OCI-LY7 (cell line): ENCODE measurements around the gene PYGB. TPM values are rescaled to one million over a fixed set of nuclear protein-coding genes. Genes with fewer than 3 reads are reported as not detected.

Experiments
- BruUV-seq: library from RNA; stranded (reverse); fragments of 400-500 nt; replicated peaks from 2 replicates; lab custom pipeline; 2021; lab: Mats Ljungman, UMichigan
- CTCF ChIA-PET: fragments of 300-600 bp; sonication (Branson Sonifier 250); formaldehyde crosslinking; loops from one replicate; lab custom pipeline; 2022; ENCODE audit warnings: antibody characterized with exemption; ENCODE audit not compliant: unreplicated experiment; lab: Charles Lee
- POLR2A ChIA-PET: fragments of 300-600 bp; sonication (Branson Sonifier 250); formaldehyde crosslinking; loops from one replicate; lab custom pipeline; 2022; ENCODE audit warnings: antibody characterized with exemption; lab: Charles Lee
- DNase-seq: peaks from one replicate; pipeline ENCODE4 v3.0.0-alpha.2; 2015; ENCODE audit warnings: low spot score
- H2AFZ ChIP-seq: fragments of 200-600 bp; sonication (generic), shearing (Covaris generic); 2 replicates; pipeline ENCODE4 v1.6.1; 2014; ENCODE audit warnings: mild to moderate bottlenecking, antibody characterized with exemption, low read length, moderate library complexity
- H3K27ac ChIP-seq: fragments of 200-600 bp; sonication (generic); 2 replicates; pipeline ENCODE4 v1.5.1; 2014; ENCODE audit warnings: mixed run types, low read depth, mild to moderate bottlenecking, moderate library complexity, low read length, inconsistent platforms; ENCODE audit not compliant: poor library complexity, severe bottlenecking
- H3K36me3 ChIP-seq: fragments of 200-600 bp; sonication (generic); 2 replicates; pipeline ENCODE4 v1.6.1; 2014; ENCODE audit warnings: mild to moderate bottlenecking, antibody characterized with exemption, low read length, moderate library complexity, mixed read lengths; ENCODE audit not compliant: insufficient read depth
- H3K4me1 ChIP-seq: fragments of 200-600 bp; sonication (generic); 2 replicates; pipeline ENCODE4 v1.5.1; 2014; ENCODE audit warnings: mild to moderate bottlenecking, low read length; ENCODE audit not compliant: insufficient read depth, poor library complexity, severe bottlenecking
- H3K4me2 ChIP-seq: fragments of 200-600 bp; sonication (generic); 2 replicates; pipeline ENCODE4 v1.6.1; 2014; ENCODE audit warnings: mild to moderate bottlenecking, low read length
- H3K4me3 ChIP-seq: fragments of 200-600 bp; sonication (generic); 2 replicates; pipeline ENCODE4 v1.5.1; 2014; ENCODE audit warnings: mild to moderate bottlenecking, low read depth, low read length; ENCODE audit not compliant: poor library complexity, severe bottlenecking
- H3K79me2 ChIP-seq: fragments of 200-600 bp; sonication (generic); 2 replicates; pipeline ENCODE4 v1.6.1; 2016; ENCODE audit warnings: low read depth, mild to moderate bottlenecking, low read length, moderate library complexity, mixed read lengths; ENCODE audit not compliant: insufficient read depth
- H3K9me2 ChIP-seq: fragments of 200-600 bp; sonication (generic); 2 replicates; pipeline ENCODE4 v1.6.1; 2016; ENCODE audit warnings: mild to moderate bottlenecking, low read length, mixed read lengths; ENCODE audit not compliant: insufficient read depth
- H3K9me3 ChIP-seq: fragments of 200-600 bp; sonication (generic); 2 replicates; pipeline ENCODE4 v1.6.1; 2014; ENCODE audit warnings: mild to moderate bottlenecking, mixed run types, low read length, mixed read lengths
- H4K20me1 ChIP-seq: fragments of 200-600 bp; sonication (generic); 2 replicates; pipeline ENCODE4 v1.6.1; 2014; ENCODE audit warnings: mild to moderate bottlenecking, antibody characterized with exemption, low read length, moderate library complexity, mixed read lengths; ENCODE audit not compliant: insufficient read depth
- CTCF ChIP-seq: fragments of 200-600 bp; sonication (generic); conservative IDR thresholded peaks from 2 replicates; pipeline ENCODE4 v1.5.1; 2014; ENCODE audit warnings: mild to moderate bottlenecking, antibody characterized with exemption, low read length, moderate library complexity, mixed read lengths
- EZH2phosphoT487 ChIP-seq: fragments of 200-600 bp; sonication (generic); IDR thresholded peaks from 2 replicates; pipeline ENCODE4 v1.6.1; 2018; ENCODE audit warnings: low read depth, borderline replicate concordance, mild to moderate bottlenecking, mixed run types, antibody characterized with exemption, low read length, moderate library complexity, mixed read lengths
- intact Hi-C: fragments of 100-400 bp; cut with micrococcal nuclease; formaldehyde crosslinking; loops from one replicate; pipeline ENCODE4 v1.10.0; 2022; ENCODE audit not compliant: unreplicated experiment
- total RNA-seq, 2 experiments: library from RNA; depleted of rRNA in 1 of 2; stranded (reverse); fragments of >200 nt in 1 of 2; shearing (Covaris generic) in 1 of 2; gene quantifications; 2 replicates each; pipeline ENCODE4 v1.2.3, GENCODE V29; 2014 to 2022

Gene PYGB
- total RNA-seq, 2 experiments from 2014 or later = 4.9 to 7.0 TPM

DNA sequence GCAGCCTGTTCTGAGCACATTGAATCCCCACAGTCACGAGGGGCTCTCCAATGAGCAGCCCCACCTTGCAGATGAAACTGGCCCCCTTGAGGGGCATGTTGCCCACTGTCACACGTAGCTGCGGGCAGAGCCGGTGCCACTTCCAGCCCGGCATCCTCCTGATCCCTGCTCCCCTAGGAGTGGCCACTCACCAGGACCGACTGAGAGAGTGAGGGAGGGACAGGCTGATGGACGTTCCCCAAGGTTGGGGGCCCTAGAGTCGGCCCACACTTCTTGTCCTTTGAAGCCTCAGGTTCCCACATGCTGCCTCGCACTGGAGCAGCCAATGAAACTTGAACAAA, 41.9 kb upstream of the PYGB start:
- intact Hi-C loops = no loop called here

GRCh38 chr20:25206548-25206947, 41.3 kb upstream of the PYGB start:
- Histone ChIP-seq H2AFZ (no peak overlapping the region), H4K20me1 (0 out of 2 replicates have a peak, but pooled peaks cover 3% of the 10 kb centered on the region), H3K4me3 (no peak overlapping the region), H3K9me3 (no peaks in the 10 kb centered on the region), H3K4me2 (no peak overlapping the region), H3K36me3 (no peaks in the 10 kb centered on the region), H3K4me1 (no peaks in the 10 kb centered on the region), H3K9me2 (no peaks in the 10 kb centered on the region), H3K79me2 (no peaks in the 10 kb centered on the region), H3K27ac (no peak overlapping the region)
- DNase-seq = no peak
- ChIA-PET CTCF (no interaction called here), POLR2A (interaction anchor here (1.3 kb wide), 1 partner anchor 40 kb away, joined by 3 read pairs; no protein-coding TSS in a partner anchor)
- no TSS peak for BruUV-seq
- TF ChIP-seq CTCF (no peak), EZH2phosphoT487 (no peak)
- intact Hi-C loops = no loop called here

More for the DNA sequence above, 41.9 kb upstream of the PYGB start:
- no TSS peak for BruUV-seq
- Histone ChIP-seq H3K4me2 (no peak overlapping the region), H4K20me1 (0 out of 2 replicates have a peak, but pooled peaks cover 3% of the 10 kb centered on the region), H3K9me3 (no peaks in the 10 kb centered on the region), H3K36me3 (no peaks in the 10 kb centered on the region), H3K79me2 (no peaks in the 10 kb centered on the region), H3K27ac (no peak overlapping the region), H3K4me1 (no peaks in the 10 kb centered on the region), H3K4me3 (no peak overlapping the region), H2AFZ (no peak overlapping the region), H3K9me2 (no peaks in the 10 kb centered on the region)
- ChIA-PET POLR2A (interaction anchor here (1.3 kb wide), 1 partner anchor 40 kb away, joined by 3 read pairs; no protein-coding TSS in a partner anchor), CTCF (no interaction called here)
- TF ChIP-seq EZH2phosphoT487 (no peak), CTCF (no peak)
- DNase-seq = no peak

GRCh38 chr20:25207149-25207959, 40.5 kb upstream of the PYGB start:
- DNase-seq = no peak
- no peaks in the 10 kb centered on the region for H3K9me2 ChIP-seq
- H2AFZ ChIP-seq = no peak overlapping the region
- H3K4me3 ChIP-seq = no peak overlapping the region
- POLR2A ChIA-PET = interaction anchor here (1.3 kb wide), 1 partner anchor 39 kb away, joined by 3 read pairs; no protein-coding TSS in a partner anchor
- H3K79me2 ChIP-seq = no peaks in the 10 kb centered on the region
- 0 out of 2 replicates have a peak, but pooled peaks cover 3% of the 10 kb centered on the region for H4K20me1 ChIP-seq
- TF ChIP-seq EZH2phosphoT487 = no peak
- no peak for TF ChIP-seq CTCF
- no TSS peak for BruUV-seq
- no peak overlapping the region for H3K27ac ChIP-seq
- CTCF ChIA-PET = no interaction called here
- H3K4me2 ChIP-seq = no peak overlapping the region
- intact Hi-C loops = no loop called here
- H3K36me3 ChIP-seq = no peaks in the 10 kb centered on the region
- no peaks in the 10 kb centered on the region for H3K9me3 ChIP-seq
- no peaks in the 10 kb centered on the region for H3K4me1 ChIP-seq
